Kidney (tissue), 14 donors: Measurements from ENCODE around the gene PLK1. TPM values are rescaled to one million over a fixed set of nuclear protein-coding genes. Genes with fewer than 3 reads are reported as not detected.

ENCODE experiments used
- DNase-seq, 5 donors: peaks; one replicate each; pipeline ENCODE4 v3.0.0-alpha.2; 2013 to 2020
- FAIRE-seq: peaks from 2 replicates; lab custom pipeline; 2012; peaks lifted over from hg19 to GRCh38; lab: Jason Lieb, UNC
- H3K27ac ChIP-seq, 2 donors: one replicate each; pipeline ENCODE4 v1.7.0; 2013; ENCODE audit warnings: low read depth in 2 of 2, low read length in 2 of 2, inconsistent platforms in 1 of 2
- H3K27me3 ChIP-seq: one replicate; pipeline ENCODE4 v1.7.1; 2013; ENCODE audit warnings: low read length, inconsistent platforms; ENCODE audit not compliant: control insufficient read depth, insufficient read depth
- H3K36me3 ChIP-seq, 3 donors: one replicate each; pipeline versions ENCODE4 v1.7.0 to v1.7.1; 2013; ENCODE audit warnings: low read length in 3 of 3, control low read depth in 1 of 3, inconsistent platforms in 1 of 3; ENCODE audit not compliant: insufficient read depth in 3 of 3, control insufficient read depth in 2 of 3
- H3K4me1 ChIP-seq, 3 donors: one replicate each; pipeline versions ENCODE4 v1.7.0 to v1.7.1; 2013; ENCODE audit warnings: low read length in 3 of 3, inconsistent platforms in 1 of 3, low read depth in 1 of 3; ENCODE audit not compliant: control insufficient read depth in 2 of 3, insufficient read depth in 2 of 3
- H3K4me3 ChIP-seq, 3 donors: one replicate each; pipeline versions ENCODE4 v1.7.0 to v1.8.1; 2013; ENCODE audit warnings: low read length in 3 of 3, control low read depth in 1 of 3, inconsistent platforms in 1 of 3
- H3K9ac ChIP-seq, 3 donors: one replicate each; pipeline versions ENCODE4 v1.7.0 to v1.7.1; 2013; ENCODE audit warnings: low read length in 3 of 3, control low read depth in 1 of 3, inconsistent platforms in 1 of 3
- H3K9me3 ChIP-seq, 3 donors: one replicate each; pipeline versions ENCODE4 v1.7.0 to v1.7.1; 2013; ENCODE audit warnings: low read length in 3 of 3, control low read depth in 1 of 3, inconsistent platforms in 1 of 3; ENCODE audit not compliant: control insufficient read depth in 2 of 3, insufficient read depth in 1 of 3
- intact Hi-C: fragments of 100-400 bp; cut with DNase I; formaldehyde crosslinking; loops from one replicate; pipeline ENCODE4 v1.11.1; 2022
- polyA plus RNA-seq: library from polyadenylated mRNA; stranded (reverse); fragments of 350-450 nt; fragmentation: Illumina TruSeq; extraction: RNeasy Lipid Tissue Mini Kit (QIAGEN cat#74804); gene quantifications from one replicate; pipeline ENCODE4 v1.2.3, GENCODE V29; 2014; ENCODE audit warnings: low read depth, low replicate concordance; ENCODE audit not compliant: insufficient read depth
- total RNA-seq: library from RNA; stranded (reverse); fragmentation: NEBNext Ultra II Directional; extraction: Animal tissue kit (Norgen Biotek cat#: 25700); gene quantifications from one replicate; pipeline ENCODE4 v1.2.1, GENCODE V29; 2021
- TF ChIP-seq, protein P1 (sequence below): IDR thresholded peaks from 3 replicates; pipeline ENCODE4 v1.5.1; 2012; ENCODE audit warnings: mild to moderate bottlenecking, moderate library complexity, borderline replicate concordance; ENCODE audit not compliant: insufficient read depth; ENCODE audit errors: extremely low read depth
- donor health status: control.
- donor health status: control.
- donor health status: control.
- donor health status: control.
- donor health status: control.
- donor health status: DM: yes; HTN: yes; CAD: no.
- donor health status: Normal renal cell carcinoma (clear cell type).

PLK1 gene
- total and polyA plus RNA-seq, 2 donors from 2014 or later: 0.71 to 2.5 TPM

DNA sequence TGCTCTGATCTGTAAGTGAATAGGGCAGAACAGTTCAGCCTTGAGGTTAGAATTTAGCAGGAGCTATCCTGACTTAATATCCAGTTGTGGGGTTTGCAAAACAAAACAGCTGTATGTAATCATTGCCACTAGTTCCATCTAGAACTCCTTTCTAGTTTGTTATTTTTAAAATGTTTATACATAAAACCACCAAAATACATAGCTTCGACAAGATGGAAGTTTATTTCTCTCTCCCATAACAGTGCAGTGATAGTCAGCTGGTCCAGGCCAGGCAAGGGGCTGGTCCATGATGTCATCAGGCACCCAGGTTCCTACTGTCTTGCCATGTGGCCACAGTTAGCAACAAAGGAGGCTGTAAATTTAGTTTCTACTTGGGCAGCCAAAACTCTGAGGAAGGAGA, 10.5 kb upstream of the PLK1 start:
- Histone ChIP-seq H3K9me3 (no peaks in the 10 kb centered on the region), H3K9ac (no peak overlapping the region), H3K4me3 (no peak overlapping the region), H3K27ac (no peak overlapping the region), H3K4me1 (no peaks in the 10 kb centered on the region), H3K27me3 (no peaks in the 10 kb centered on the region), H3K36me3 (peaks cover 9 to 71% (median 44%) of the 10 kb centered on the region in 3 donors)
- TF ChIP-seq, protein P1, sequence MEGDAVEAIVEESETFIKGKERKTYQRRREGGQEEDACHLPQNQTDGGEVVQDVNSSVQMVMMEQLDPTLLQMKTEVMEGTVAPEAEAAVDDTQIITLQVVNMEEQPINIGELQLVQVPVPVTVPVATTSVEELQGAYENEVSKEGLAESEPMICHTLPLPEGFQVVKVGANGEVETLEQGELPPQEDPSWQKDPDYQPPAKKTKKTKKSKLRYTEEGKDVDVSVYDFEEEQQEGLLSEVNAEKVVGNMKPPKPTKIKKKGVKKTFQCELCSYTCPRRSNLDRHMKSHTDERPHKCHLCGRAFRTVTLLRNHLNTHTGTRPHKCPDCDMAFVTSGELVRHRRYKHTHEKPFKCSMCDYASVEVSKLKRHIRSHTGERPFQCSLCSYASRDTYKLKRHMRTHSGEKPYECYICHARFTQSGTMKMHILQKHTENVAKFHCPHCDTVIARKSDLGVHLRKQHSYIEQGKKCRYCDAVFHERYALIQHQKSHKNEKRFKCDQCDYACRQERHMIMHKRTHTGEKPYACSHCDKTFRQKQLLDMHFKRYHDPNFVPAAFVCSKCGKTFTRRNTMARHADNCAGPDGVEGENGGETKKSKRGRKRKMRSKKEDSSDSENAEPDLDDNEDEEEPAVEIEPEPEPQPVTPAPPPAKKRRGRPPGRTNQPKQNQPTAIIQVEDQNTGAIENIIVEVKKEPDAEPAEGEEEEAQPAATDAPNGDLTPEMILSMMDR: no peak
- DNase-seq: no peak
- FAIRE-seq: no peak
- intact Hi-C loops: no loop called here

DNA sequence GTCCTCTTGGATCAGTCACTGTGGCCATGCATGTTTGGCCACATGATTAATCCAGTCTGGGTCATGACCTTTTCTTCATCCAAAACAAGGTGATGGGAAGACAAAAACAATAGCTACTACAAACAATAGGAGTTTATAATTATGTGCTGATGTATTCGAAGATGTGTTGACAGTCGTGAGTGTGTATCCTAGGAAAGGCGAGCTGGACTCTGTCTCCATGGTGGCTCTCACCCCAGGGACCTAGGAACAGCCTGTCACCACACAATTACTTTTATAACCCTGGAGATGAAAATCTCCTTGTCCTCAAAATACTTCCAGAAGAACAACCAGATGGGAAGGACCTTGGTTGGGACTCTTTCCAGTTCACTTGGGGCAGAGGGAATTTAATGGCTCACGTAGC, 9.8 kb upstream of the PLK1 start:
- Histone ChIP-seq H3K9ac (no peak overlapping the region), H3K4me3 (no peak overlapping the region), H3K27ac (no peak overlapping the region), H3K27me3 (no peaks in the 10 kb centered on the region), H3K36me3 (peaks cover 9 to 68% (median 44%) of the 10 kb centered on the region in 3 donors), H3K4me1 (no peaks in the 10 kb centered on the region), H3K9me3 (no peaks in the 10 kb centered on the region)
- TF ChIP-seq, protein P1: no peak
- intact Hi-C loops: no loop called here
- FAIRE-seq: no peak
- no peak for DNase-seq

DNA sequence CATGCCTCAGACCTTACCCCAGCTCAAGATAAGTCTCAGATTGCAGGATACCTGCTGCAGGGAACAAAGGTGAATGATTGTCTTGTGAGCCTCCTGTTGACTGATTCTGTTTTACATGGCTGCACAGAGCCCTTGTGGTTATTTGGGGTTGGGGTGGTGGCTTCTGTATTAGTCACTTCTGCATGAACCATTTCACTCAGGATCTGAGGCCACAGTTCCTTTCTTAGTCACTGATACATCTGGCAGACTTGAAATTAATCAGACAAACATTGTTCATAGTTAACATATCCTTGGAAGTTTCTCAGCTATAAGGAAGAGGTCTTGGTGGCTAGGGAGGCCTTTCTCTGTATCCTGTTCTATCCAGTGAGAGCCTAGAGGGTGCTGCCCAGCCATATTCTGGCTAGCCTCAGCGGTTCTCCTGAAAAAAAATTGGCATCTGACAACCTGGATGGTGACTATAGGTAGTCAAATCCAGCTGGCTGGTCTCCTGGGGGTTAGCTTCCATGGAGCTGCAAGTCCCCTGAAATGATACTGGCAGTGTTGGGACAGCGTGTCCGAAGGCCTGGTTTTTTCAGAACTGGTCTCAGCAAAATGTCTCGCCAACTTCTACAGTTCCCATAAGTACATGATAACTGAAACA, 8.4 kb upstream of the PLK1 start:
- FAIRE-seq (no peak), DNase-seq (no peak)
- no peaks in the 10 kb centered on the region for H3K9me3 ChIP-seq
- H3K4me3 ChIP-seq: no peak overlapping the region
- H3K36me3 ChIP-seq: peaks cover 8 to 54% (median 35%) of the 10 kb centered on the region in 3 donors
- no peak overlapping the region for H3K27ac ChIP-seq
- H3K4me1 ChIP-seq: no peaks in the 10 kb centered on the region
- no peak overlapping the region for H3K9ac ChIP-seq
- intact Hi-C loops: no loop called here
- TF ChIP-seq, protein P1: no peak
- no peaks in the 10 kb centered on the region for H3K27me3 ChIP-seq
